ENCODE measurements around the gene CYS1. TPM values are rescaled to one million over a fixed set of nuclear protein-coding genes. Genes with fewer than 3 reads are reported as not detected.

The CYS1 gene
- total and polyA plus RNA-seq, 2 of the 13 experiments (the other 11 are each of a cell fraction or from before 2014, with no cell fraction given): 0.04 TPM; not detected in 1

DNA sequence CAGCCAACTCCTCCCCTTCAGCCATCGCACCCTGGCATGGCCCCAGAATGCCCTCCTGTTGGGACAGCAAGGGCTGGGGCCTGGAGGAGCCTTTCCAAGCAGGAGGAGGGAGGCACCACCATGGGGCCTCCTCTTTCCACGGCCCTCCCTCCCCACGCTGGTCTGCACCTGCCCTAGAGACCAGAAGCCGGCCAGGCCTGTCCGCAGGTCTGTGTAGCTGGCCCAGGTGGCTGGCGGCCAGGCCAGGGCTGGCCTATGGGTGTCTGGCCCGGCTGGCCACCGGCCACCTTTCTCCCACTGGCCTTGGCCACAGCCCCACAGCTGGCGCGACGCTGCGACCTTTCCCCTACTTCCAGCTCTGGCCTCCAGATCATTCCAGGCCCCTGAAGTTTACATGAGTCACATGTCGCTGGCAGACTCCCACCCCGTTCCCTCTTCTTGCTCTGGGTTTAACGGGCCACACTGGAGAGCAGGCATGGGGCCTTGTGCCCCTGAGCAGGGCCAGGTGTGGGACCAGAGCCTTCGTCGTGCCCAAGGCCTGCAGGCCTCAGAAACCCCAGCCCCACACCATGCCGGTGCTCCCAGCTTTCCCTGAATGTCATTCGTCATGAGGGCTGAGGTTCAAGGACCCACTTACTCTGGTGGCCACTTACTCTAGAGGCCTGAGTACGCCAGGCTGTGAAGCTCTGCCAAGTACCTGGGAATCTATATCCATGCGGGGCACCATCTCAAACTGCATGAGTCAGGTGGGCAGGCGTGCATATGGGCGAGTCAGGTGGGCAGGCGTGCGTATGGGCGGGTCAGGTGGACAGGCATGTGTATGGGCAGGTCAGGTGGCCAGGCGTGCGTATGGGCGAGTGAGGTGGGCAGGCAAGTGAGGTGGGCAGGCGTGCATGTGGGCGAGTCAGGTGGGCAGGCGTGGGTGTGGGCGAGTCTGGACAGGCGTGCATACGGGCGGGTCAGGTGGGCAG lies 70.1 kb downstream of the CYS1 start:
- CTCF ChIA-PET (ENCODE audit: low intra/inter-chr PET ratio, low total read pairs): no interaction called here
- no peaks in the 10 kb centered on the region for H3K79me2 ChIP-seq (ENCODE audit: insufficient read depth, low read length)
- ATAC-seq: peak; percentile 61
- TF ChIP-seq, protein P1, sequence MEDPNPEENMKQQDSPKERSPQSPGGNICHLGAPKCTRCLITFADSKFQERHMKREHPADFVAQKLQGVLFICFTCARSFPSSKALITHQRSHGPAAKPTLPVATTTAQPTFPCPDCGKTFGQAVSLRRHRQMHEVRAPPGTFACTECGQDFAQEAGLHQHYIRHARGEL (CRISPR knock-in tag; IDR thresholded peaks at IDR 0.05): 0 out of 2 replicates have a peak, but pooled peaks have one; percentile 38
- TF ChIP-seq, protein P2, sequence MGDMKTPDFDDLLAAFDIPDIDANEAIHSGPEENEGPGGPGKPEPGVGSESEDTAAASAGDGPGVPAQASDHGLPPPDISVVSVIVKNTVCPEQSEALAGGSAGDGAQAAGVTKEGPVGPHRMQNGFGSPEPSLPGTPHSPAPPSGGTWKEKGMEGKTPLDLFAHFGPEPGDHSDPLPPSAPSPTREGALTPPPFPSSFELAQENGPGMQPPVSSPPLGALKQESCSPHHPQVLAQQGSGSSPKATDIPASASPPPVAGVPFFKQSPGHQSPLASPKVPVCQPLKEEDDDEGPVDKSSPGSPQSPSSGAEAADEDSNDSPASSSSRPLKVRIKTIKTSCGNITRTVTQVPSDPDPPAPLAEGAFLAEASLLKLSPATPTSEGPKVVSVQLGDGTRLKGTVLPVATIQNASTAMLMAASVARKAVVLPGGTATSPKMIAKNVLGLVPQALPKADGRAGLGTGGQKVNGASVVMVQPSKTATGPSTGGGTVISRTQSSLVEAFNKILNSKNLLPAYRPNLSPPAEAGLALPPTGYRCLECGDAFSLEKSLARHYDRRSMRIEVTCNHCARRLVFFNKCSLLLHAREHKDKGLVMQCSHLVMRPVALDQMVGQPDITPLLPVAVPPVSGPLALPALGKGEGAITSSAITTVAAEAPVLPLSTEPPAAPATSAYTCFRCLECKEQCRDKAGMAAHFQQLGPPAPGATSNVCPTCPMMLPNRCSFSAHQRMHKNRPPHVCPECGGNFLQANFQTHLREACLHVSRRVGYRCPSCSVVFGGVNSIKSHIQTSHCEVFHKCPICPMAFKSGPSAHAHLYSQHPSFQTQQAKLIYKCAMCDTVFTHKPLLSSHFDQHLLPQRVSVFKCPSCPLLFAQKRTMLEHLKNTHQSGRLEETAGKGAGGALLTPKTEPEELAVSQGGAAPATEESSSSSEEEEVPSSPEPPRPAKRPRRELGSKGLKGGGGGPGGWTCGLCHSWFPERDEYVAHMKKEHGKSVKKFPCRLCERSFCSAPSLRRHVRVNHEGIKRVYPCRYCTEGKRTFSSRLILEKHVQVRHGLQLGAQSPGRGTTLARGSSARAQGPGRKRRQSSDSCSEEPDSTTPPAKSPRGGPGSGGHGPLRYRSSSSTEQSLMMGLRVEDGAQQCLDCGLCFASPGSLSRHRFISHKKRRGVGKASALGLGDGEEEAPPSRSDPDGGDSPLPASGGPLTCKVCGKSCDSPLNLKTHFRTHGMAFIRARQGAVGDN (CRISPR knock-in tag; IDR thresholded peaks at IDR 0.05): peak; percentile 91
- TF ChIP-seq MTA1 (CRISPR knock-in tag; IDR thresholded peaks at IDR 0.05; ENCODE audit: borderline replicate concordance) (peak; percentile 17; the same call in 1 of the 2 replicates), ZBTB20 (CRISPR knock-in tag; IDR thresholded peaks at IDR 0.05; ENCODE audit: borderline replicate concordance, low read depth) (no peak; the same call in 1 of the 2 replicates), ZNF570 (CRISPR knock-in tag; IDR thresholded peaks at IDR 0.05; ENCODE audit: borderline replicate concordance) (0 out of 2 replicates have a peak, but pooled peaks have one; percentile 60), ZFY (CRISPR knock-in tag; IDR thresholded peaks at IDR 0.05) (peak; percentile 72), MED1 (CRISPR knock-in tag; IDR thresholded peaks at IDR 0.05) (peak; percentile 30; the same call in 1 of the 2 replicates), MYC (CRISPR knock-in tag; IDR thresholded peaks at IDR 0.05; ENCODE audit: borderline replicate concordance) (peak; percentile 20; the same call in 1 of the 2 replicates), SP140L (CRISPR knock-in tag; IDR thresholded peaks at IDR 0.05; ENCODE audit: borderline replicate concordance) (no peak), MEF2D (CRISPR knock-in tag; IDR thresholded peaks at IDR 0.05) (peak; percentile 62; the same call in 1 of the 2 replicates), KAT7 (CRISPR knock-in tag; IDR thresholded peaks at IDR 0.05; ENCODE audit: borderline replicate concordance) (no peak), TBX2 (CRISPR knock-in tag; IDR thresholded peaks at IDR 0.05; ENCODE audit: borderline replicate concordance) (0 out of 2 replicates have a peak, but pooled peaks have one; percentile 25), RXRB (CRISPR knock-in tag; IDR thresholded peaks at IDR 0.05; ENCODE audit: borderline replicate concordance) (peak; percentile 100)
- TF ChIP-seq, protein P3, sequence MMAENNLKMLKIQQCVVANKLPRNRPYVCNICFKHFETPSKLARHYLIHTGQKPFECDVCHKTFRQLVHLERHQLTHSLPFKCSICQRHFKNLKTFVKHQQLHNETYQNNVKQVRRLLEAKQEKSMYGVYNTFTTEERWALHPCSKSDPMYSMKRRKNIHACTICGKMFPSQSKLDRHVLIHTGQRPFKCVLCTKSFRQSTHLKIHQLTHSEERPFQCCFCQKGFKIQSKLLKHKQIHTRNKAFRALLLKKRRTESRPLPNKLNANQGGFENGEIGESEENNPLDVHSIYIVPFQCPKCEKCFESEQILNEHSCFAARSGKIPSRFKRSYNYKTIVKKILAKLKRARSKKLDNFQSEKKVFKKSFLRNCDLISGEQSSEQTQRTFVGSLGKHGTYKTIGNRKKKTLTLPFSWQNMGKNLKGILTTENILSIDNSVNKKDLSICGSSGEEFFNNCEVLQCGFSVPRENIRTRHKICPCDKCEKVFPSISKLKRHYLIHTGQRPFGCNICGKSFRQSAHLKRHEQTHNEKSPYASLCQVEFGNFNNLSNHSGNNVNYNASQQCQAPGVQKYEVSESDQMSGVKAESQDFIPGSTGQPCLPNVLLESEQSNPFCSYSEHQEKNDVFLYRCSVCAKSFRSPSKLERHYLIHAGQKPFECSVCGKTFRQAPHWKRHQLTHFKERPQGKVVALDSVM (CRISPR knock-in tag; IDR thresholded peaks at IDR 0.05): 0 out of 2 replicates have a peak, but pooled peaks have one; percentile 24

More for the DNA sequence above, 70.1 kb downstream of the CYS1 start:
- Histone ChIP-seq H3K36me3 (replicated peaks in 1 of 2; ENCODE audit: control insufficient read depth in 1 of 2, insufficient read depth in 2 of 2, low read length in 2 of 2) (no peaks in the 10 kb centered on the region), H3K4me1 (ENCODE audit: insufficient read depth, low read length) (peaks cover 27% of the 10 kb centered on the region), H2AFZ (ENCODE audit: low read length) (no peak overlapping the region), H3K27me3 (ENCODE audit: control insufficient read depth in 1 of 2, insufficient read depth in 2 of 2, low read length in 2 of 2) (peaks cover 0 to 9% of the 10 kb centered on the region in 2 experiments; a peak in 1 of 5 replicates), H3K4me3 (replicated peaks in 1 of 3; ENCODE audit: insufficient read depth in 1 of 3, low read depth in 2 of 3, low read length in 3 of 3) (no peak overlapping the region), H3K4me2 (ENCODE audit: low read depth, low read length) (peak overlapping the region; percentile 37), H3K9me3 (ENCODE audit: low read length) (no peaks in the 10 kb centered on the region), H3K9ac (ENCODE audit: insufficient read depth, low read depth, low read length) (no peak overlapping the region), H3K27ac (ENCODE audit: extremely low read length, insufficient read depth, low read length) (no peak overlapping the region), H4K20me1 (ENCODE audit: insufficient read depth, low read length) (no peaks in the 10 kb centered on the region; the same call in 1 of the 2 replicates)
- in situ Hi-C loops (cut with HindIII; ENCODE audit: extremely low pct_ligation_motif_present, low pct_unique_long_range_greater_than_20kb): no loop called here
- DNase-seq (ENCODE audit: low spot score) (no peak), FAIRE-seq (no peak)
- POLR2A ChIA-PET: no interaction called here
- 55% methylated on average over 31 of the region's 36 CpGs for WGBS (ENCODE audit: low lambda C conversion rate)
- intact Hi-C loops (cut with micrococcal nuclease; ENCODE audit: unreplicated experiment): no loop called here
- no TSS peak for BruUV-seq (replicated peaks)

All from HepG2 (cell line).